Frontal cortex (tissue), 4 donors: ENCODE results near the gene KLK14. TPM values are rescaled to one million over a fixed set of nuclear protein-coding genes. Genes with fewer than 3 reads are reported as not detected.

ENCODE experiments used
- DNase-seq, 2 donors: peaks; one replicate each; pipeline ENCODE4 v3.0.0; 2012; ENCODE audit warnings: low spot score in 2 of 2
- FAIRE-seq: peaks from 2 replicates; lab custom pipeline; 2012; peaks lifted over from hg19 to GRCh38; lab: Jason Lieb, UNC
- total RNA-seq: library from RNA; depleted of rRNA; stranded (reverse); fragments of >200 nt; gene quantifications from one replicate; pipeline ENCODE4 v1.2.3, GENCODE V29; 2014
- donor health status: control.
- donor health status: control.
- donor health status: control.

The KLK14 gene
- total RNA-seq, 1 donor from 2014 or later, result not detected

- DNase-seq, result no peak
- FAIRE-seq, result no peak
These were observed 7.8 kb upstream of the KLK14 start for GRCh38 chr19:51090471-51090870.

DNA sequence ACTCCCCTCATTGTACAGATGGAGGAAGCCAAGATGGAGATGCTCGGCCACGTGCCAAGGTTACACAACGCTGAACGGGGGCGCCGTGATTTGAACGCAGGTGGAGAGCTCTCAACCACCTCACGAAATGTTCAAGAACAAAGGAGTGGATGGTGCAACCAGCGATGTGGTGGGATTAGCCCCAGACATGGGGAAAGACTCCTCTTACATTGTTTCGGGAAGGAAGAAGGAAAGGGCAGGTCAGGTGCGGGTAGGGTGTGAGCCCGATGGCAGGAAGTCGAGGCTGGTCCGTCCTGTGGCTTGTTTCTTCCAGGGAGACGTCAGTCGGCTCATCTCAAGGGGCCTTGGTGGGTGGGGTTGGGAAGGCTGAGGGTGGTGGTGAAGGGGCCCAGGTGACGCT lies 7.1 kb upstream of the KLK14 start:
- DNase-seq (no peak), FAIRE-seq (no peak)

GRCh38 chr19:51086153-51086850 lies 3.6 kb upstream of the KLK14 start:
- FAIRE-seq (no peak), DNase-seq (no peak)

DNA sequence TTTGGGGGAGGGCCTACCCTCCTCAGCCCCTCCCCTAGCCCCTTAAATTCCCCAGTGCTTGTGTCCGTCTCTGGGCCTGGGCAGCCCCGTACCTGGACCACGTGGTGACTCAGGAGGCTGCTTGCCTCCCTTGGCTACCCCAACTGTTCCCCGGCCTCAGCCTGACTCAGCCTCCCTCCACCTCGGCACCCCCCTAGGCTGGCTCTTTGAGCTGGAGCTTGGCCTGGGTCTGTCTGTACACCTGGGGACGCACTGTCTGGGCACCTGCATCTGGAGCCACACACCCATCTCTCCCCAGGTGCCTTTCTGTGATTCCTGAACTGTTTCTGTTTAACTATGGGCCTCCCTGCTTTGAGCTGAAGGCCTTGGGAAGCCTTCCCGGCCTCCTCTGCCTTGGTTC lies 1.8 kb upstream of the KLK14 start:
- FAIRE-seq (no peak), DNase-seq (no peak)

GRCh38 chr19:51083783-51084182 lies 1.1 kb upstream of the KLK14 start:
- FAIRE-seq, result no peak
- no peak for DNase-seq

DNA sequence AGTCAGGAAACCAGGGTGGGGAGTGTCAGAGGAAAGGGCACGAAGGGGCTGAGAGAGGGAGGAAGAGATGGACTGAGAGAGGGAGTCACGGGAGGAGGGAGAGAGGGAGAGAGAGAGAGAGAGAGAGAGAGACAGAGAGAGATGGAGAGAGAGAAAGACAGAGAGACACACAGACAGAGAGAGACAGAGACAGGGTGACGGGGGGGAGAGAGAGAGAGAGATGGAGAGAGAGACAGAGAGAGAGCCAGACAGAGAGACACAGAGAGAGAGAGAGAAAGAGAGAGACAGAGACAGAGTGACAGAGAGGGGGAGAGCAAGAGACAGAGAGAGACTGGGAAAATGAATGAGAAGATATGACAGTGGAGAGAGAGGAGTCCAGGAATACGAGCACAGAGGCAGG lies 494 bp upstream of the KLK14 start:
- FAIRE-seq, result no peak
- DNase-seq, result no peak

GRCh38 chr19:51081476-51081875 lies 1.2 kb downstream of the KLK14 start:
- DNase-seq (no peak), FAIRE-seq (no peak)

- DNase-seq (no peak), FAIRE-seq (no peak)
These were observed 3.1 kb downstream of the KLK14 start for GRCh38 chr19:51079481-51080110.

DNA sequence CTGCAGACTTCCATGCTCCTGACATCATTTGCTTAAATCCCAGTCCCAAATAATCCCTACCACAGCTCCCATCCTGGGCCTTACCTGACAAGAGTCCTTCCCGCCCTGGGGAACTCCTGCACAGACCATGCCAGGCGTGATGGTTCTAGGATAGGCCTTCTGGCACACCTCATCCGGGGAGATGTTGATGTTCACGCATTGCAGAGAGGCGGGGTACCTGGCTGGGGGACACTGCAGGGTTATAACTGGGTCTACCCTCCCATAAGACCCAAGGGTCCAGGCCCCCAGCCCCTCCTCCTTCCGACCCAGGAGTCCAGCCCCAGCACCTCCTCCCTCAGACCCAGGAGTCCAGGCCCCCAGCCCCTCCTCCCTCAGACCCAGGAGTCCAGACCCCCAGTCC lies 4.0 kb downstream of the KLK14 start:
- DNase-seq (no peak), FAIRE-seq (no peak)

DNA sequence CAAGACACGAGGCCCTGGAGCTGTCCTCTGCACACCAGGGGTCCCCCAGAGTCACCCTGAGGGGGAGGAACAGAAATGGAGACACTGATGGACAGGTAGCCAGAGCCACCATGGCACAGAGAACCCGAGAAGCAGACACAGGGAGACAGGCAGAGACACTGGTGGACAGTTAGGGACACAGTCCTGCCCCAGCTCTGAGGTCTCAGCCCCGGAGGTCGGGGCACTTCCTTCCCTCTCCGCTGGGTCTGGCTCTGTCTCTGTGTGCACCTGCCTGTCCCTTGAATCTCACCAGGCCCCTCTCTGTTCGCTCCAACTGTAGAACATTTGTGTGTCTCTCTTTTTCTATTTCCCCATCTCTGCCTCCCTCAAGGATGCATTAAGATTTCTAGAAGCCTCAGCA lies 4.6 kb downstream of the KLK14 start:
- DNase-seq (no peak), FAIRE-seq (no peak)

- DNase-seq (no peak), FAIRE-seq (no peak)
These were observed 6.0 kb downstream of the KLK14 start for GRCh38 chr19:51076631-51077213.

DNA sequence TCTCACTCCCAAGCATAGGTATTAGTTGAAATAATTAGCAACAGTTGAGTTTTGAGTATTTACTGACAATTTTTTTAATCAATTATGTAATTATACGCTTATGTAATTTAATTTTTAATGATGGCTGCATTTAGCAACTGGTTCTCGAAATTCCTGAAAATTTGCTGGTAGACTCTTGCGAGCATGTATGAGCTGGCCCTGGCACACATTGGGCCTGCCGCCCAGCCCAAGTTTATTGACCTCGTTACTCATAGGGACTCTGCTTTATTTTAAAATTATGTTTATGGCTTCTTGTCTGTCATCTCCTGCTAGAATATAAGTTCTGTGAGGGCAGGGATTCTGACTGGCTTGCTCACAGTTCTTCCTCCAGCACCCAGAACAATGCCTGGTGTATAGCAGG lies 6.7 kb downstream of the KLK14 start:
- no peak for FAIRE-seq
- no peak for DNase-seq

DNA sequence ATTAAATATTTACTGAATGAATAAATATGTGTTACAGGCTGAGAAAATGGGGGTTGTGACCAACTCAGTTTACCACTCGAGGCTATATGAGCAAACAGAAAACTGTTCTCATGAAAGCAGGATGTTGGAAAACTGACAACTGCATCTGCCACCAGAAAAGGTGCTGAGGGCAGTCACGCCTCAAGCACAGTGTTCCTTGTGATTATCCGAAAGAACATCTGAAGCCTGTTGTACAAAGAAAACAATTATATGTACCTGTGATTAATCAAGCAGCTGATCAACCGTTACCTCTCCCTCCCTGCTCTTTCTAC lies 11.6 kb downstream of the KLK14 start:
- no peak for FAIRE-seq
- no peak for DNase-seq

- no peak for FAIRE-seq
- no peak for DNase-seq
These were observed 12.2 kb downstream of the KLK14 start for GRCh38 chr19:51070334-51071094.

- DNase-seq, result no peak
- FAIRE-seq, result no peak
These were observed 16.1 kb downstream of the KLK14 start for GRCh38 chr19:51066393-51067186.

DNA sequence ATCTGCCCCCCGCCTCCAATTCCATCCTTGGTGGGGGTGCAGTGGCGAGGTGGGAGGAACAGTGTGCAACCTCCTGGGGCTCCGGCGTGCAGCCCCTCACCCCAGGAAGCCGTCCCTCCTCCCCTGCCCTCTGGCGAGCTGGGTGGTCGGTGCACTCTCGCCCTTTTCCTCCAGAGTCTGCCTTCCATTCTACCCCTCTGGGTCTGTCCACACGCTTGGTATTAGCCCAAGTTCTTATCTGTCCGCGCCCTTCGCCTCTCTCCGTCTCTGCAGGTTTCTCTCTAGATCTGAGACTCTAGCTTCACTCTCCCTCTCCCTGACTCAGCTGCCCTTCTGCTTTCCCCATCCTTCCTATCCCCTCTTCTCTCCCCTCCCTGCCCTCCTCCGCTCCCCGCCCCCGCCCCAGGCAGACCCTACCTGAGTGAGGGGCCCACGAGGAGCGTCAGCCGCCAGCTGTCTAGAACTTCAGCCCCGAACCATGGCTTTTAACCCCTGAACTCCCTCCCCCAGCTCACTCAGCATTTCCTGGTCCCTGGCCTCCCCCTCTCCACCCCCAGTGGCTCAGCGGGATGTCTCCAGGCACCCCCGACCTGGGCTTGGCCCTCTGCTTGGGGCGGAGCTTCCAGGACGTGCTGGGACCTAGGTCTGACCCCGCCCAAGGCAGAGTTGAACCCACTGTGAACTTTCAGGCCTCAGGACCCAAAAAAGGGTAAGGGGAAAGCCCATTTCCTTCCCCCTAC lies 17.3 kb downstream of the KLK14 start:
- FAIRE-seq (no peak), DNase-seq (no peak)

DNA sequence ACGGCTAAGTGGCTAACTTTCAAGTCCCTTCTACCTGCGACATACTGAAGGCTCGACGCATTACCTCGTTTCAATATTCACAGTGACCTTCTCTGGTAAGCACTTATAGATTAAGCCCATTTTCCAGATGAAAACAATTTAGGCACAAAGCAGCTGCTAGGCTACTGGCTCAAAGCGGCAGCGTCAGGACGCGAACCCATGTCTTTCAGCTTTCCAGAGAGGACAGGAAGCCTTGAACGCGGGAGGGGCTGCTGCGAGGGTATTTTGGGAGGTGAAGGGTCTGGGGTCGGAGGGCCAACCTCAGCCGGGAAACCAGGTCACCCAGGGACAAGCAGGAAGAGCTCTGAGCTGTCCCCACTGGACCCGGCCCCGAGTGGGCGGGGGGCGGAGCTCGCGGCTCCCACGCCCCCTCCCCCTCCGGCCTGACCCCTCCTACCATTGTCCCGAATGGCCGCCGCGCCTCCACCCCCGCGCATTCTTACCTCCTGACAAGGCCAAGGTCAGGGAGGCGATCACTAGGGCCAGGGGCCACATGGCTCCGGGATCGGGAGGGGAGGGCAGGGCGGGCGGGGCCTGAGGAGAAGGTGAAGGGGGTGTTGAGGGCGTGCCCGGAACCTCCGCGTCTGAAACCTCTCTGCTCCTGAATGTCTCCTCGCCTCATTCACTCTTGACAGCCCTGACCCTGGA lies 18.0 kb downstream of the KLK14 start, which contains the start of gene KLK13:
KLK13 (minus strand) TSS at position 559 of the 687 bp plus-strand sequence; CDS start at position 534, 25 bp downstream.
- no peak for FAIRE-seq

GRCh38 chr19:51063664-51064063 lies 19.0 kb downstream of the KLK14 start:
- FAIRE-seq (no peak), DNase-seq (no peak)

More for the DNA sequence above, 18.0 kb downstream of the KLK14 start, which contains the start of gene KLK13:
- DNase-seq, result no peak

DNA sequence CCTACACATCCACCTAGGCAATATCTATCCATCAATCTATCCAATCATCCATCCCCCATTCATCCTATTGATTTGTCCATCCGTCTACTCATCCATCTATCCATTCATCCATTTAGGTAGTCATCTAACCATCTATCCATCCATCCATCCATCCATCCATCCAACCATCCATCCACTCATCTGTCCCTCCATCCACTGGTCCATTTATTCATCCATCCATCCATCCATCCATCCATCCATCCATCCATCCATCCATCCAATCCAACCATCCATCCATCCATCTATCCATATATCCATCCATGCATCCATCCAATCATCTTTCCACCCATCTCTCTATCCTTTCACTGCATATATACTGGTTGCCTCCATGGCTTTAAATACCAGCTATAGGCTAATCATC lies 21.7 kb downstream of the KLK14 start:
- no peak for DNase-seq
- FAIRE-seq, result no peak
